ENCODE measurements around the gene RBM19.

RBM19 gene

DNA sequence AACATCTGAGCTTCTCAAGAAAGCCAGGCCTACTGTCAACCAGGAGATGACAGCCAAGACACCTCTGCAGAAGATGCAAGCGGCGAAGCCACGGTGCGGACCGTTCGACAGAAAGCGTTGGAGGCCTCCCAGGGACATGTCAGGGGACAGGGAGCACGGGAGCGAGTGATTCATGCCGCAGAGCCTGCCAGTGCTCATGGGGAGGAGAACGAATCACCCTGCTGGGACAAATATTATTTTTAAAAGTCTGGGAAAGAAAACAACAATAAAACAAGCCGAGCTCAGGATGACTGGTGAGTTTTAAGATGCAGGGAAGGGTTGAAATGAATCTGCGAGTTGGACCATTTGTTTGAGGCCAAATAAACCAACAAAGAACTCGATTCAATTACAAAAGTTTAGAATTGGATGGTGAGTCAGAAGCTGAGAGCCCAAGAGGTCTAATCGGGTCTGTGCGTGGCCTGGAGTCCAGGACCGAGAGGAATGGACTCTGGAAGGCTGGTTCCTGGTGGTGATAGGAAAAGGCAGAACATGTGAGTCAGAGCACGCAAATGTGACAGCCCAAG is 91.0 kb downstream of the RBM19 start:
- no peak overlapping the region for H3K4me3 ChIP-seq (ENCODE audit: low read depth, low read length)
- TF ChIP-seq, protein P1, sequence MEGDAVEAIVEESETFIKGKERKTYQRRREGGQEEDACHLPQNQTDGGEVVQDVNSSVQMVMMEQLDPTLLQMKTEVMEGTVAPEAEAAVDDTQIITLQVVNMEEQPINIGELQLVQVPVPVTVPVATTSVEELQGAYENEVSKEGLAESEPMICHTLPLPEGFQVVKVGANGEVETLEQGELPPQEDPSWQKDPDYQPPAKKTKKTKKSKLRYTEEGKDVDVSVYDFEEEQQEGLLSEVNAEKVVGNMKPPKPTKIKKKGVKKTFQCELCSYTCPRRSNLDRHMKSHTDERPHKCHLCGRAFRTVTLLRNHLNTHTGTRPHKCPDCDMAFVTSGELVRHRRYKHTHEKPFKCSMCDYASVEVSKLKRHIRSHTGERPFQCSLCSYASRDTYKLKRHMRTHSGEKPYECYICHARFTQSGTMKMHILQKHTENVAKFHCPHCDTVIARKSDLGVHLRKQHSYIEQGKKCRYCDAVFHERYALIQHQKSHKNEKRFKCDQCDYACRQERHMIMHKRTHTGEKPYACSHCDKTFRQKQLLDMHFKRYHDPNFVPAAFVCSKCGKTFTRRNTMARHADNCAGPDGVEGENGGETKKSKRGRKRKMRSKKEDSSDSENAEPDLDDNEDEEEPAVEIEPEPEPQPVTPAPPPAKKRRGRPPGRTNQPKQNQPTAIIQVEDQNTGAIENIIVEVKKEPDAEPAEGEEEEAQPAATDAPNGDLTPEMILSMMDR (IDR thresholded peaks at IDR 0.05; ENCODE audit: borderline replicate concordance, insufficient read depth, low read depth, low read length) = no peak

GRCh38 chr12:113874326-113874725 is 91.8 kb downstream of the RBM19 start:
- no peak overlapping the region for H3K4me3 ChIP-seq (ENCODE audit: low read depth, low read length)
- TF ChIP-seq, protein P1 (IDR thresholded peaks at IDR 0.05; ENCODE audit: borderline replicate concordance, insufficient read depth, low read depth, low read length) = no peak

DNA sequence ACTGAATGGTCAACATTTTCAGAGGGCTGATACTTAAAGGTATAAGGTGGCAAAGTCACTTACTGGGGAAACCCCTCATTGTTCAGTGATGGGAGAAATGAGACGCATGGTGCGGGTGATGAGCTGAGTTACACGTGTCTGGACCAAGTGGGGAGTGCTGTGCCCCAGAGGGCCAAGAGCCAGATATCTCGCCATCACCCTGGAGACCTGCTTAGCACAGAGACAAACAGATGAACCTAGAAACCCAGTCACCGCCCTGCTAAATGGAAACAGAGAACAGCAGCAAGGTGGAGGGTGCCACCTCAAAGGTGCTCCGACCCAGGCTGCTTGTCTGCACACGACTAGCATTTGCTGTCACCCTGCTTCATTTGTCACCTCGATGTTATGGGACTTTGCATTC is 92.4 kb downstream of the RBM19 start:
- H3K4me3 ChIP-seq (ENCODE audit: low read depth, low read length) = no peak overlapping the region
- TF ChIP-seq, protein P1 (IDR thresholded peaks at IDR 0.05; ENCODE audit: borderline replicate concordance, insufficient read depth, low read depth, low read length) = no peak

DNA sequence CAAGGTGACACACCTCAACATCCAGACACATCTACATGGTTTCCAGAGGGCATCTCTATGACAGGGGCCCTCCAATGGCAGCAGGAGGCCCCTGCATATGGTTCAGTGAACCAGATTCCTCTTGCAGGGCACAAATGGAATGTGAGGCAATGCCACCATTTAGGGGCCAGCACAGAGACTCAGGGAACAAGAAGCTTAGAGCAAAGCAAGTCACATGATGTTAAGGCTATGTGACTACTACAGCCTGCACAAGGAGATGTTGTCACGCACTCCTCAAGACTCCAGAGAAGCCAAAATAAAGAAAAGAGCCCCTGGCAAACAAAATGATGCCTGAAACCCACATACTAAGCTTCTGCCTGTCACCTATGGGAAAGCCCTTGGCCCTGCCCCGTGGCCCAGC is 95.2 kb downstream of the RBM19 start:
- TF ChIP-seq, protein P1 (IDR thresholded peaks at IDR 0.05; ENCODE audit: borderline replicate concordance, insufficient read depth, low read depth, low read length) = no peak
- H3K4me3 ChIP-seq (ENCODE audit: low read depth, low read length) = no peak overlapping the region

DNA sequence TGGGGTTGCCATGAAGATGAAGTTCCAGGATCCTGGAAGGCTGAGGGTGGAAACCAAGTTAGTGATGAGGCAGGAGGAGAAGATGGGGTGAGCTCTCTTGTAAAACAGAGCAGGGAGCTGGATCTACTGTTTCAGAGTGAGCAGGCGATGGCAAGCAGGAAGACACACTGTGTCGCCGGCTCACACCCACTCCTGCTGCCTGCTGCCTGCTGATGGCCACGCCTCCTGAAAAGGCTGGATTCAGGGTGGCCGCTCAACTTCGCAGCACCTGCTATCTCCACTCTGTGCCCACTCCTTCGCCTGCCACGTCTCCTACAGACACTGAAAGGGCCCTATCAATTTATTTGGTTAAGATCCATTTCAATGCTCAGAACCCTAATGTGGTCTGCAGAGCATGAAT is 96.1 kb downstream of the RBM19 start:
- no peak overlapping the region for H3K4me3 ChIP-seq (ENCODE audit: low read depth, low read length)
- TF ChIP-seq, protein P1 (IDR thresholded peaks at IDR 0.05; ENCODE audit: borderline replicate concordance, insufficient read depth, low read depth, low read length) = no peak

DNA sequence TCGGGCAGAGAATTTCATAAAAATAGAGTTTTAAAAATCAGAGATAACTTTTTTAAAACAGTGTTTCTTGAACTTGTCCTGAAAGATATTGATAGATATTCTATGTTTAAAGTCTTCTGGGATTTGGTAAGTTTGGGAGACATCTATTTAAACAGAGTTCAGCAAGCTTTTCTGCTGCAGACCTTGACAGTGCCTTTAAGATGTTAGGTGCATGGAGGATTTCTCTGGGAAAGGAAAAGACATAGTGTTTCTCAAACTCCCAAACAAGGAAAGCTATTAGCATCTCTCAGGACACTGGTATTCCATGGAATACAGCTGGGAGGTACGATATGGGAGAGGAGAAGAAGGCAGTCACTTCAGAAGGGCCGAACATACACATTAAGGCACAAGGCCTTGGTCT is 97.8 kb downstream of the RBM19 start:
- TF ChIP-seq, protein P1 (IDR thresholded peaks at IDR 0.05; ENCODE audit: borderline replicate concordance, insufficient read depth, low read depth, low read length) = no peak
- no peak overlapping the region for H3K4me3 ChIP-seq (ENCODE audit: low read depth, low read length)

DNA sequence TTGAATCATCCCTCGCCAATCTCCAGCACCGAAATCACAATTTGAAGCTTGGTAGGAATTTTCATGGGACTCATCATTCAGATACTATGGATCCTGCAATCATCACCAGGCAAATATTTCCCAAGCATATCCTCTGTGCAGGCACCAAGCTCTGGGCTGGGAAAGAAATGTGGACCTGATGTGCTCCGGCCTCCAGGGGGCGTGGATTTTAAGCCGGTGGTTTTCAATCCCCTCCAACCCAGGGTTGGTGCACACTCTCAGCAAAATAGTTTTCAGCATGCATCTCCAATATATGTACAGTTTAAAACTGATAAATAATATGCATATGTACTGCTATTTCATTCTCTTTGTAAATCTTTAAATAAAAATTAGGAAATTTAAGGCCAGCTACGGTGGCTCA is 98.9 kb downstream of the RBM19 start:
- TF ChIP-seq, protein P1 (IDR thresholded peaks at IDR 0.05; ENCODE audit: borderline replicate concordance, insufficient read depth, low read depth, low read length) = no peak
- H3K4me3 ChIP-seq (ENCODE audit: low read depth, low read length) = no peak overlapping the region
